GM04503 (cell line): Measurements from ENCODE around the gene COL26A1.

Experiments used
- DNase-seq: peaks from one replicate; pipeline ENCODE4 v3.0.0-alpha.2; 2012; ENCODE audit warnings: low read depth

COL26A1 gene

GRCh38 chr7:101535351-101535751 is 172.7 kb downstream of the COL26A1 start:
- no peak for DNase-seq

- no peak for DNase-seq
Observed at GRCh38 chr7:101536232-101536631, 173.6 kb downstream of the COL26A1 start.

GRCh38 chr7:101536668-101537067 is 174.0 kb downstream of the COL26A1 start:
- DNase-seq: no peak

- DNase-seq: no peak
Observed at GRCh38 chr7:101537205-101537604, 174.5 kb downstream of the COL26A1 start.

GRCh38 chr7:101537935-101538595 is 175.4 kb downstream of the COL26A1 start:
- no peak for DNase-seq

GRCh38 chr7:101538596-101539459 is 176.2 kb downstream of the COL26A1 start:
- DNase-seq: no peak

GRCh38 chr7:101539784-101540183 is 177.1 kb downstream of the COL26A1 start:
- DNase-seq: no peak

GRCh38 chr7:101542527-101543241 is 180.0 kb downstream of the COL26A1 start:
- no peak for DNase-seq

GRCh38 chr7:101543242-101543766 is 180.6 kb downstream of the COL26A1 start:
- DNase-seq: no peak

- DNase-seq: no peak
Observed at GRCh38 chr7:101543846-101544245, 181.2 kb downstream of the COL26A1 start.

- DNase-seq: no peak
Observed at GRCh38 chr7:101545441-101546190, 182.9 kb downstream of the COL26A1 start.

- DNase-seq: no peak
Observed at GRCh38 chr7:101546308-101546936, 183.7 kb downstream of the COL26A1 start.

- DNase-seq: no peak
Observed at GRCh38 chr7:101547022-101547915, 184.6 kb downstream of the COL26A1 start.

GRCh38 chr7:101547916-101548661 is 185.4 kb downstream of the COL26A1 start:
- DNase-seq: no peak

GRCh38 chr7:101549734-101550133 is 187.1 kb downstream of the COL26A1 start:
- no peak for DNase-seq

- DNase-seq: no peak
Observed at GRCh38 chr7:101550641-101551541, 188.2 kb downstream of the COL26A1 start.

GRCh38 chr7:101553018-101553770 is 190.5 kb downstream of the COL26A1 start:
- no peak for DNase-seq
